ENCODE data around the gene FAM89B. TPM values are rescaled to one million over a fixed set of nuclear protein-coding genes. Genes with fewer than 3 reads are reported as not detected.

FAM89B gene
- polyA plus RNA-seq, 1 donor from 2014 or later, result 49.0 TPM

- H3K4me1 Mint-ChIP-seq, result peaks cover 27 to 47% (median 41%) of the 10 kb centered on the region in 3 donors
- H3K4me3 Mint-ChIP-seq, result peak within 1 kb of the TSS; percentile 97 to 100 (median 99)
- H3K9me3 Mint-ChIP-seq, result no peaks in the 10 kb centered on the region
- peaks cover 2% of the 10 kb centered on the region for H3K27me3 Mint-ChIP-seq
- H3K36me3 Mint-ChIP-seq, result no peaks in the 10 kb centered on the region
- H3K27ac Mint-ChIP-seq, result peak within 1 kb of the TSS; percentile 99 to 100 (median 99)
These were observed 2.1 kb upstream of the FAM89B start, which contains the start of gene ZNRD2 for GRCh38 chr11:65569973-65570918. Gene ZNRD2 (plus strand): TSS chr11:65570477. CDS start chr11:65570492, 15 bp downstream.

GRCh38 chr11:65571420-65571819, 918 bp upstream of the FAM89B start:
- Mint-ChIP-seq H3K27me3 (peaks cover 2% of the 10 kb centered on the region), H3K27ac (peak overlapping the region; percentile 95 to 100 (median 99)), H3K36me3 (no peaks in the 10 kb centered on the region), H3K4me3 (peak overlapping the region; percentile 93 to 99 (median 96)), H3K9me3 (no peaks in the 10 kb centered on the region), H3K4me1 (peaks cover 28 to 44% (median 33%) of the 10 kb centered on the region in 3 donors)

GRCh38 chr11:65571940-65572339, 398 bp upstream of the FAM89B start:
- H3K4me1 Mint-ChIP-seq, result peaks cover 30 to 47% (median 30%) of the 10 kb centered on the region in 3 donors
- peak overlapping the region; percentile 94 to 100 (median 95) for H3K27ac Mint-ChIP-seq
- H3K9me3 Mint-ChIP-seq, result no peaks in the 10 kb centered on the region
- H3K4me3 Mint-ChIP-seq, result peak overlapping the region; percentile 93 to 99 (median 96)
- H3K27me3 Mint-ChIP-seq, result peaks cover 2% of the 10 kb centered on the region
- H3K36me3 Mint-ChIP-seq, result no peaks in the 10 kb centered on the region

GRCh38 chr11:65573391-65574079, 1.2 kb downstream of the FAM89B start:
- Mint-ChIP-seq H3K4me3 (peak overlapping the region; percentile 92 to 98 (median 97)), H3K9me3 (no peaks in the 10 kb centered on the region), H3K36me3 (no peaks in the 10 kb centered on the region), H3K27ac (peak overlapping the region; percentile 97 to 100 (median 99)), H3K4me1 (peaks cover 30 to 52% (median 37%) of the 10 kb centered on the region in 3 donors), H3K27me3 (peaks cover 2% of the 10 kb centered on the region)

GRCh38 chr11:65574109-65574810, 1.9 kb downstream of the FAM89B start:
- peak overlapping the region; percentile 92 to 98 (median 98) for H3K4me3 Mint-ChIP-seq
- no peaks in the 10 kb centered on the region for H3K9me3 Mint-ChIP-seq
- peaks cover 2% of the 10 kb centered on the region for H3K27me3 Mint-ChIP-seq
- H3K27ac Mint-ChIP-seq, result peak overlapping the region; percentile 97 to 100 (median 99)
- no peaks in the 10 kb centered on the region for H3K36me3 Mint-ChIP-seq
- peaks cover 26 to 49% (median 31%) of the 10 kb centered on the region in 3 donors for H3K4me1 Mint-ChIP-seq

DNA sequence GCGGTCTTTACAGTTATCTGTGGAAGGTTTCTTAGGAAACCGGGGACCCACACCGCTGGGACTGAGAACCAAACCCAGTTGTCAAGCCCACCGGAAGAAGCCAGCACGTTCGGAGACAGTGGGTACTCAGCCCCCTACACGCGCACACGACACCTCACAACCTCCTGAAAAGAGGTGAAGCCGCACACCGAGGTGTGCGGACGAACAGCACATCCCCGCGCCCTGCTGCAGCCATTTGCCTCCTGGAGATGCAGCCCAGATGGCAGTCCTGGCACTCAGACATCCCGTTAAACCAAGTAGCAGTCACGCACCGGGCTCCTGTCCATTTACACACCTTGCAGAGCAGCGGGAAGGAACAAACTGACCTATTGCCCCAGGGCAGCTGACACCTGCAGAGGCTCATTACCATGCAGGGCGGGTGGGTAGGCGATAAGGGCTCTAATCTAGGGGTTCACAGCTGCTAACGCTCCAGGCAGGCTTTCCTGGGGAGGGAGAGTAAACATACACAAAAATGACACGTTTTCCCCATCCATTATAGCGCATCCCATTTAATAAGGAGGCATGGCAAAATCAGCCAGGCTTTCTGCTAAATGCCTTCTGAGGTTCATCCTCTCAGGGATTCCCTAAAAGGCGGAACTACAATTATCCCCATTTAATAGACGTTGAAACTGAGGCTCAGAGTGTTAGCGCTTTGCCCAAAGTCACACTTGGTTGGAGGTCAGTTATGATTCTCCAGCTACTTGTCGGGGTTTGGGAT, 2.7 kb downstream of the FAM89B start:
- Mint-ChIP-seq H3K27ac (peak overlapping the region; percentile 95 to 100 (median 99)), H3K9me3 (no peaks in the 10 kb centered on the region), H3K4me1 (peaks cover 26 to 42% (median 27%) of the 10 kb centered on the region in 3 donors), H3K4me3 (peak overlapping the region; percentile 92 to 98 (median 98)), H3K27me3 (peaks cover 2% of the 10 kb centered on the region), H3K36me3 (no peaks in the 10 kb centered on the region)

DNA sequence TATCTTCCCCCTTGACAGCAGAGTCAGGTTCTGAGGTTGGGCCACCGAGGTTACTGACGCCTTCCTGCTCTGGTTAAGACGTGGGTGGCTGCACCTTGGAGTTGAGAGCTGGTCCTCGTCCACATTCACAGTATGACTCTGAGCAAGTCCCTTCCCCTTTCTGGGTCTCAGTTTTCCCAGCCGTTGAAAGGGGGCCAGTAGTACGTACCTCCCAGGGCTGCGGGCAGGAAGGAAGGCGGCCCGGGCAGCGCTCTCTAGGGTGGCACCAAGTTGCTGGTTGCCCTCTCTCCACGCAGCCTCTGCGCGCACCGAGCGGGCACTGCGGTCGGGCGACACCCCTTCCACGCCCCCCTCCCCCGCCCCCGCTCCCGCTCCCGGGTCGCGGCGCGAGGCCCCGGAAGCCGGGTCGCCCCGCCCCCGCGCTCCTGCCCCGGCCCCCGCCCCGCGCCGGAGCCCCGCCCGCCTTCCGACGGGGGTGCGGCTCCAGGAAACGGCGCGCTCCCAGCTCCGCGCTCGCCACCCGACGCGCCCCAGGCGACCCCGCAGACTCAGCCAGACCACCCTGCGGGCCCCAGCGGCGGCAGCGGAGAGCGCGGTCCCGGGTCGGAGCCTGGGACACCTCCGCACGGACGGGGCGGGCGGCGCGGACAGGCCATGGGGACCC, 3.4 kb downstream of the FAM89B start, which contains the start of gene EHBP1L1:
Gene EHBP1L1, plus strand, starts transcription at position 486 of the 664 bp plus-strand sequence. CDS start 250 bp downstream, outside the sequence.
- peak within 1 kb of the TSS; percentile 95 to 100 (median 99) for H3K27ac Mint-ChIP-seq
- peaks cover 2% of the 10 kb centered on the region for H3K27me3 Mint-ChIP-seq
- H3K9me3 Mint-ChIP-seq, result no peaks in the 10 kb centered on the region
- H3K4me1 Mint-ChIP-seq, result peaks cover 23 to 36% (median 26%) of the 10 kb centered on the region in 3 donors
- no peaks in the 10 kb centered on the region for H3K36me3 Mint-ChIP-seq
- peak within 1 kb of the TSS; percentile 92 to 98 (median 98) for H3K4me3 Mint-ChIP-seq

DNA sequence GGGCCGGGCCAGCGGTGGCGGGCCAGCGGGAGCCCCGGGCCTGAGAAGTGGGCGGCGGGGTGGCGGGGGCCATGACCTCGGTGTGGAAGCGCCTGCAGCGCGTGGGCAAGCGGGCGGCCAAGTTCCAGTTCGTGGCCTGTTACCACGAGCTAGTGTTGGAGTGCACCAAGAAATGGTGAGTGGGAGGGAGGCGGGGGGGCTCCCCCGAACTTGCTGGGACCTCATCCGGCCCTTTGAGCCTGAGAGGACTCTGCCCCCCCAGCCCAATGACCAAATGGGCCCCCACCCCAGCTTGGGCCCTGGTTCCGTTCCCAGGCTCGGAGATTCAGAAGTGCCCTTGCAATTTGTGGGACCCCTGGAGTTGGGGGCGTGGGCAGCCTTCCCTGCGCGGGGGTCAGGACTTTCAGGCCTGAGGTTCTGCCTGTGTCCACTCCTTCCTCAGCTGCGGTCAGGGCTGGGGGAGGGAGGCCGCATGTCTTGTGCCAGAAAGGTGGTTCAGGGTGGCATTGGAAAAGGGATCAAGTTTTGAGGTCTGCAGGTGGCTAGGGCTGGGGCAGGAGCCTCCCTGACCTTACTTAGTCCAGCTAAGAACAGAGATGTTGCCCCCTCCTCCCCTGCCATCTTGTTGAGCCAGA, 4.0 kb downstream of the FAM89B start:
- H3K27me3 Mint-ChIP-seq, result peaks cover 2% of the 10 kb centered on the region
- no peaks in the 10 kb centered on the region for H3K9me3 Mint-ChIP-seq
- H3K4me1 Mint-ChIP-seq, result peaks cover 21 to 36% (median 26%) of the 10 kb centered on the region in 3 donors
- H3K4me3 Mint-ChIP-seq, result peak overlapping the region; percentile 92 to 97 (median 95)
- H3K36me3 Mint-ChIP-seq, result no peaks in the 10 kb centered on the region
- H3K27ac Mint-ChIP-seq, result peak overlapping the region; percentile 92 to 99 (median 97)

DNA sequence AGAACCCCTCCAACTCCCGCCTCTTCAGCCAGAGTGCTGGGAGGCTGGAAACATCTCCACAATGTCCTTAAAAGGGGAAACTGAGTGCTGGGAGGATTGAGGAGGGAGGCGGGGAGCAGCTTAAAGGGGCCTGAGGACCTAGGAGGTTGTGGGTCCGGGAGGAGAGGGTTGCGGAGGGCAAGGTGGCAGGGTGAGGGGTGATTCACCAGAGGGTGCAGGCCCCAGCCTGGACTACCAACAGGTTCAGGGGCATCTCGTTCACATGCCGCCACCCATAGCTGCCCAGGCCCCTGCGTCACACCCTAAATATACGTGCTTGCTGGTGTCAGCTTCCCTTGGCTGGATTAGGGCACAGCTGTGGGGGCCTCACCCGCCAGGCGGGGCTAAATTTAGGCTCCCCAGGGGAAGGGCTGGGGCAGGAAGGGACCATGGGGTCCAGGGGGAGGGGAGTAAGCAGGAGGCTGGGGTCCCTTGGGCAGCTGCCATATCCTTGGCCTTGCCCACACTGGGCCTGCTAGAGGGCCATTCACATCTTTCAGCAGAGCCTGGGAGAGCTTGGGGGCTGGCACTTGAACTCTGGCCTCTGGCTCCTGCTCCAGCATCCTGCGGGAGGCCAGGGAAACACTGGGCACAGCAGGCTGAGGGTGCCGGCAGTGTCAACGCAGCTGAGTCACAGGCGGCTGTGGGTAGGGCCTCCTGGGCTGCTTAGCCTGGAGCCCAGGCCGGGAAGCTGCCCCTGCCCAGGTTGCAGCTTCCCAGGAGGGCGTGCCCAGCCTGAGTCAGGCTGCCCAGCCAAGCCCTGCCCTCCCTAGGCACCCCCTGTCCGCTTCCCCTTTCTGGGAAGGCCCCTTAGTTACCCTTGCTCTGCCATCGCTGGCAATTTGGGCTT, 4.8 kb downstream of the FAM89B start:
- Mint-ChIP-seq H3K9me3 (no peaks in the 10 kb centered on the region), H3K4me3 (peak overlapping the region; percentile 92 to 97 (median 95)), H3K36me3 (no peaks in the 10 kb centered on the region), H3K27me3 (peaks cover 2% of the 10 kb centered on the region), H3K27ac (peak overlapping the region; percentile 92 to 99 (median 97)), H3K4me1 (peaks cover 13 to 29% (median 19%) of the 10 kb centered on the region in 3 donors)

- peaks cover 12 to 31% (median 18%) of the 10 kb centered on the region in 3 donors for H3K4me1 Mint-ChIP-seq
- H3K27ac Mint-ChIP-seq, result peak overlapping the region; percentile 92 to 99 (median 97)
- H3K27me3 Mint-ChIP-seq, result peaks cover 2% of the 10 kb centered on the region
- no peaks in the 10 kb centered on the region for H3K36me3 Mint-ChIP-seq
- H3K4me3 Mint-ChIP-seq, result peak overlapping the region; percentile 86 to 97 (median 94)
- no peaks in the 10 kb centered on the region for H3K9me3 Mint-ChIP-seq
These were observed 5.4 kb downstream of the FAM89B start for GRCh38 chr11:65577756-65578109.

DNA sequence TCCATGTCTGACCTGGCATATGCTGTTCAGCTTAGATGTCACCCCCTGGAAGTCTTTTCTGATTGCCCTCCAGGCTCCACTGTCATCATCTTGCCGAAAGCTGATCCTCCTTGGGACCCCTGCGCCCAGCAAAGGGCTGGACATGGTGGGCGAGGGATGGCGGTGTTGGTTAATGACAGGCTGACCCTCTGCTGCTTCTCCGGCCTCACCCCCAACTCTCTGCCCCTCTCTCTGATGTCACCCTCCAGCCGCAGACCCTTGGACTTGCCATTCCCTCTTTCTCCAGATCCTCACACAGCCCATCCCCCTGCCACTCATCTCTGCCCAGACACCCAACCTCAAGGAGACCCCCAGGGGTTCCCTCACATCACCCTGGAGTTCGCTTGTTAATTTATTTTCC, 5.8 kb downstream of the FAM89B start:
- Mint-ChIP-seq H3K9me3 (no peaks in the 10 kb centered on the region), H3K27ac (peak overlapping the region; percentile 92 to 99 (median 97)), H3K4me1 (peaks cover 10 to 33% (median 18%) of the 10 kb centered on the region in 3 donors), H3K4me3 (peak overlapping the region; percentile 68 to 97 (median 89)), H3K36me3 (no peaks in the 10 kb centered on the region), H3K27me3 (peaks cover 2% of the 10 kb centered on the region)

GRCh38 chr11:65578667-65579066, 6.3 kb downstream of the FAM89B start:
- Mint-ChIP-seq H3K4me1 (peaks cover 10 to 32% (median 18%) of the 10 kb centered on the region in 3 donors), H3K9me3 (no peaks in the 10 kb centered on the region)

More at GRCh38 chr11:65578667-65579066, 6.3 kb downstream of the FAM89B start:
- Mint-ChIP-seq H3K27me3 (peaks cover 2% of the 10 kb centered on the region), H3K27ac (peak overlapping the region; percentile 92 to 99 (median 97)), H3K4me3 (peak overlapping the region in 3 of 4 donors; percentile 45 to 97 (median 68)), H3K36me3 (no peaks in the 10 kb centered on the region)

All from IgD-negative memory B cell (primary cell).